ENCODE results near the gene ZBTB49.

ZBTB49 gene

GRCh38 chr4:4341861-4342650 lies 52.0 kb downstream of the ZBTB49 start:
- TF ChIP-seq POLR2AphosphoS5 (IDR thresholded peaks at IDR 0.05; ENCODE audit: low read depth, low read length) (no peak), REST (IDR thresholded peaks at IDR 0.05; ENCODE audit: insufficient read depth in 1 of 2, low read depth in 2 of 2, low read length in 2 of 2) (no peak), FOXP2 (optimal IDR thresholded peaks at IDR 0.05; ENCODE audit: borderline replicate concordance, extremely low read depth, extremely low read length, insufficient read depth) (no peak), SIN3A (IDR thresholded peaks at IDR 0.05; ENCODE audit: borderline replicate concordance, insufficient read depth, low read length) (no peak), TAF1 (IDR thresholded peaks at IDR 0.05; ENCODE audit: borderline replicate concordance, insufficient read depth, low read length) (no peak)

GRCh38 chr4:4343038-4343437 lies 53.0 kb downstream of the ZBTB49 start:
- TF ChIP-seq POLR2AphosphoS5 (IDR thresholded peaks at IDR 0.05; ENCODE audit: low read depth, low read length) (no peak), SIN3A (IDR thresholded peaks at IDR 0.05; ENCODE audit: borderline replicate concordance, insufficient read depth, low read length) (no peak), FOXP2 (optimal IDR thresholded peaks at IDR 0.05; ENCODE audit: borderline replicate concordance, extremely low read depth, extremely low read length, insufficient read depth) (no peak), REST (IDR thresholded peaks at IDR 0.05; ENCODE audit: insufficient read depth in 1 of 2, low read depth in 2 of 2, low read length in 2 of 2) (no peak), TAF1 (IDR thresholded peaks at IDR 0.05; ENCODE audit: borderline replicate concordance, insufficient read depth, low read length) (no peak)

GRCh38 chr4:4344915-4345527 lies 55.0 kb downstream of the ZBTB49 start:
- TF ChIP-seq FOXP2 (optimal IDR thresholded peaks at IDR 0.05; ENCODE audit: borderline replicate concordance, extremely low read depth, extremely low read length, insufficient read depth): no peak
- TF ChIP-seq SIN3A (IDR thresholded peaks at IDR 0.05; ENCODE audit: borderline replicate concordance, insufficient read depth, low read length): no peak
- no peak for TF ChIP-seq POLR2AphosphoS5 (IDR thresholded peaks at IDR 0.05; ENCODE audit: low read depth, low read length)
- TF ChIP-seq REST (IDR thresholded peaks at IDR 0.05; ENCODE audit: insufficient read depth in 1 of 2, low read depth in 2 of 2, low read length in 2 of 2): no peak
- no peak for TF ChIP-seq TAF1 (IDR thresholded peaks at IDR 0.05; ENCODE audit: borderline replicate concordance, insufficient read depth, low read length)

GRCh38 chr4:4347585-4347984 lies 57.5 kb downstream of the ZBTB49 start:
- no peak for TF ChIP-seq POLR2AphosphoS5 (IDR thresholded peaks at IDR 0.05; ENCODE audit: low read depth, low read length)
- TF ChIP-seq TAF1 (IDR thresholded peaks at IDR 0.05; ENCODE audit: borderline replicate concordance, insufficient read depth, low read length): no peak
- TF ChIP-seq REST (IDR thresholded peaks at IDR 0.05; ENCODE audit: insufficient read depth in 1 of 2, low read depth in 2 of 2, low read length in 2 of 2): no peak
- no peak for TF ChIP-seq SIN3A (IDR thresholded peaks at IDR 0.05; ENCODE audit: borderline replicate concordance, insufficient read depth, low read length)
- no peak for TF ChIP-seq FOXP2 (optimal IDR thresholded peaks at IDR 0.05; ENCODE audit: borderline replicate concordance, extremely low read depth, extremely low read length, insufficient read depth)
